GM12801 (cell line): ENCODE results near the gene CFAP46.

Experiments used
- CTCF ChIP-seq: IDR thresholded peaks from one replicate; pipeline ENCODE4 v1.5.1; 2011; ENCODE audit warnings: control low read depth; ENCODE audit not compliant: insufficient read length; ENCODE audit errors: extremely low read depth

The CFAP46 gene

GRCh38 chr10:132972149-132972985 is 30.0 kb upstream of the CFAP46 start:
- TF ChIP-seq CTCF: no peak

DNA sequence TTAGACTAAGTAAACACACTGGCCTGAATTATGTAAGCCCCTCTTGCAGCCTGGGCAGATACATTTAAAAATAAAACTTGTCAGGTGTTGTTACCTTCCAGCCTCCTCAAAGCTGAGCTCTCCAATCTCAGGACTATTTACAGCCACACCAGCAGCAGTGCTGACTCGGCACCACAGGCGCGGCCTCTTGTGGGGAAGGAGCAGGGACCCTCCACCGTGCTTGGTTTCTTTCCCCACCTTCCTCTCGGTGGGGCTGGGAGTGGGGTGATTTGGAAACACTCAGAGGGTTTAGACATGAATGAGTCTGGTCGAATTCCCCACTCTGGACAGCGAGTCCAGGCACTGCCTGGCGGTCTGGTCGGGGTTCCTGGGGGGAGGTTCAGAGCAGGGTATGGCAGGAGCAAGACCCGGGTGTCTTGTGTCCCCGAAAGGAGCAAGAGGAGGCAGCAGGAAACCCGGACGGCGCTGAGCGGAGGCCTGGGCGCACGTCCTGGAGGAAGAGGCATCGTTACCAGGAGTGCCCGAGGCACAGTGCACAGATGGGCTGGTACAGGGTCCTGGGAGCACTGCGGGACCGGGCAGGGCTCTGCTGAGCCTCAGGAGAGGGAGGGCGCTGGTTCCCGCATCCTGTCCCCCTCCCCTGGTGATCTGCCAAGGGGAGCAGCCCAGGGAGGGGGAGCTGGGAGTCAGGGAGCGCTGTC is 29.2 kb upstream of the CFAP46 start:
- no peak for TF ChIP-seq CTCF

- no peak for TF ChIP-seq CTCF
These were observed 28.5 kb upstream of the CFAP46 start for GRCh38 chr10:132970641-132971438.

DNA sequence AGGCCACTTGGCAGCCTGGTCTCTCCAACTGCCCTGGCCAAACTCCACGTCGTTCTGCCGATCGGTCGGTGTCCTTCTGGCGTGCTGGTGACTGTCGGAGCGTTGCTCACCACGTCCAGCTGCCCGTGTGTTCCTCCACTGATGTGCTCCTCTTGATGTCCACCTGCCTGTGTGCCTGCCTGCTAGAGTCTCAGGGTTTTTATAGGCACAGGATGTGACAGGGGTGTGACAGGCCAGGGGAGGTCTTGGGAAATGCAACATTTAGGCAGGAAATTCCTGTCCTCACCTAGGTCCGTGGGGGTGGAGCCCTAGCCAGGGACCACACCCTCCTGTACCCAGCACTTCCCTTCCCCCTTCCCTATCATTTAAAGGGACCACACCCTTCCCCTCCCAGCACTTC is 25.2 kb upstream of the CFAP46 start:
- TF ChIP-seq CTCF: no peak

DNA sequence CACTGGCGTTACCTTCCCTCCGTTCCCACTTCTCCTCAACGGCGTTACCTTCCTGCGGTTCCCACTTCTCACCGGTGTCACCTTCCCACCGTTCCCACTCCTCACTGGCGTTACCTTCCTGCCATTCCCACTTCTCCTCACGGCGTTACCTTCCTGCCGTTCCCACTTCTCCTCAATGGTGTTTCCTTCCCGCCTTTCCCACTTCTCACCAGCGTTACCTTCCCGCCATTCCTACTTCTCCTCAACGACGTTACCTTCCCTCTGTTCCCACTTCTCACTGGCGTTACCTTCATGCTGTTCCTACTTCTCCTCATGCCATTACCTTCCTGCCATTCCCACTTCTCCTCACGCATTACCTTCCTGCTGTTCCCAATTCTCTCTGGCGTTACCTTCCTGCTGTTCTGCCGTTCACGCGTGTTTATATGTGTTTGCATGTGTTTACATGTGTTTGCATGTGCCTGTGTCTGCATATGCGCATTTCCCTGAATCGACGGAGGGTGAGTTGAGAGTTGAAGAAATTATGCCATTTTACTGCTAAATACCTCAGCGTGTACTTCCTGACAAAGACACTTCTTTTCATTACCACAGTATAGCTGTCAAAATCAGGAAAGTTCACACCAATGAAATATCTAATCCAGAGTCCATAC is 23.2 kb upstream of the CFAP46 start:
- no peak for TF ChIP-seq CTCF

- no peak for TF ChIP-seq CTCF
These were observed 21.9 kb upstream of the CFAP46 start for GRCh38 chr10:132964231-132964630.

- TF ChIP-seq CTCF: no peak
These were observed 21.1 kb upstream of the CFAP46 start for GRCh38 chr10:132963430-132963960.
